NCI-H510A treated with DMSO at 0.1 percent for 48 hours (cell line): ENCODE results near the gene EBF3.

ENCODE experiments used
- DNase-seq: peaks from one replicate; lab custom pipeline; 2025; lab: John Stamatoyannopoulos, UW

EBF3 gene

DNA sequence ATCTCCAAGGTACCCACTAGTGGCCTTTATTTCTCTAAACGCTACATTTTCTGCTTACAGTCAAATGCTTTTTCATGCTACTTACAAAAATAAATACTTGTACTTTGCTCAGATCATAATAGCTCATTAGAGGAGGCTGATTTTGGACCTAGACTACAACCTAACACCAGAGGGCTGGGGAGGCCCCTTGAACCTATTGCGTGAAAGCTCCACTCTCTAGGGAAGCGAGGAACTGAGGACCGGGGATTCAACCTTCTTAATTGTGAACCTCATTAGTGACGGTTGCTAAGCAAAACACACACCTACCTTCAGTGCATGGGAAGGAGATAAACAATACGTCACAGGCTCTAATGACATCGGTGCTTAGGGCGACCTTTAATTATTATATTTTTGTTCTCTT is 92.1 kb downstream of the EBF3 start:
- no peak for DNase-seq

DNA sequence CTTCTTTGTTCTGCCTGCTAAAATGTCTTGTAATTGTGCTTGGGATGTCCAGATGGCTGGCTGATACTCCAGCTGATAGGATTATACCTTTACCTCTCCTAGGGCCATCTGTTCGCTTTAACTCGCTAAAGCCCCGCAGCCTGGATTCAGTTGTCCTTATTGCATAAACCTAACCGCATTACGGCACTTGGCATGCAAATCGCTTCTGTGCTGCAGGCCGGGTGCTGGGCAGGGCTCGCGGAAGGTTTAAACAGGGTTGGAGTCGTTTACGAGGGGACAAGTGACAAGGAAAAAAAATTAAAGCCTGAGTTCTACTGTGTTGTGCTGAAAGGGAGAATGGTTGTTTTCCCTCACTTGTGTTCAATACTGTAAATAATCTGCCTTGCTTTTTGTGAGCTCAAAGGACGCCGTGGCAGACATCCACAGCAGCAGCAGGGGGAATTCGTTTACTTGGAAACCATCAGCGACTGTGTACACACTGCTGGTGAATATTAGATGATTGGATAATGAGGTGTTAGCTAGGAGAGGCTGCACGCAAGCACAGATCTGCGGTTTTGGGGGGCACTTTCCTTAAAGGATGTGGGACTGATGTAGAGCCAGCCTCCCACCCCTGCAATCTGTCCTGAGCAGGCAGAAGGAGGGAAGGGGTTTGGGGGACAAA is 93.0 kb downstream of the EBF3 start:
- no peak for DNase-seq

DNA sequence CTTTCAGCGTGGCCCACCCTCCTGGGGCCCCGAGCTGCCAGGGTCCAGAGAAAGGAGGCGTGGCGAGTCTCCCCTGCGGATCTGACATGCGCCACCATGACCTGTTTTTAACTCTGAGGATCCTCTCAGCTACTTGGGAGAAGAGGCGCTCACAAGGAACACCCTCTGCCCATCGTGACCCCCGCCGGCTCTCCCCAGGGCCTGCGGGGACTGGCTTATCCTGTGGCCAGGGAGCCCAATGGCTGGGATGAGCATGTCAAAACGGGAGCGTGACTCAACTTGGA is 93.7 kb downstream of the EBF3 start:
- no peak for DNase-seq

DNA sequence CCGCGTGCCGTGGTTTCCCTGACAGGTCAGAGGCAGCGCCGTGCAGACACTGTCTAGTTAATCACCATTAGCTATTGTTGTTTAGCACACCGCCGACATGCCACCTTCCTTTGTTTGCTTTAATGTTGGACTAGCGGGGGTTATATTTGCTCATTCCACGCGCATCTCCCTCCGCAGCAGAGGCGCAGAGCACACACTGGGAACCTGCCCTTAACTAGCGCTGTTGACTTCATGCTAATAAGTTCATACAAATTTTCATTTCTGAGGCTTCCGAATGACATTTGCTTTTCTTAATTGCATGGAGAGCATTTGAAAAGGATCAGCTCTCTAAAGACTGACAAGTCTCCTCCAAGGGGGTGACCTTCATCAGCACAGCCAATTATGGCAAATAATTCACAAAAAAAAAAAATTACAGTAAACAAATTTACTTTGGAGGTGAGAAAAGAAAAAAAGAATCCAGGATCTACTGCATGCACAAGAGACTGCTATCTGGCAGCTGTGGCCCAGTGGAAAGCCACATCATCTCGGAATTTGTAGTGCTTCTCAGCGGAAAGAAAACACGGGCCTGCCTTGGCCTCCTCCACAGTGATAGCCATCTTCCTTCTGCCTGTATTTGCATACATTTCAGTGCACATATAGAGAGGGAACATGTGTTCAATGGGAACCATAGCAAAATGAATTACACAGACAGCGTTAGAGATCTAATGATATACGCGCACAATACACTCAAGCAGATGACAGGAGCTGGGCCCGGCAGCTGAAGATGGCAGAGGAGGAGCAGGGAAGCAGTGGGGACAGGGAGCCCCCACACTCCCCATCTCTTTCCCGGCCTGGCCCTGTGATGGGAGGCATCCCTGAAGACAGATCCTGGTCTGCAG is 94.2 kb downstream of the EBF3 start:
- no peak for DNase-seq

DNA sequence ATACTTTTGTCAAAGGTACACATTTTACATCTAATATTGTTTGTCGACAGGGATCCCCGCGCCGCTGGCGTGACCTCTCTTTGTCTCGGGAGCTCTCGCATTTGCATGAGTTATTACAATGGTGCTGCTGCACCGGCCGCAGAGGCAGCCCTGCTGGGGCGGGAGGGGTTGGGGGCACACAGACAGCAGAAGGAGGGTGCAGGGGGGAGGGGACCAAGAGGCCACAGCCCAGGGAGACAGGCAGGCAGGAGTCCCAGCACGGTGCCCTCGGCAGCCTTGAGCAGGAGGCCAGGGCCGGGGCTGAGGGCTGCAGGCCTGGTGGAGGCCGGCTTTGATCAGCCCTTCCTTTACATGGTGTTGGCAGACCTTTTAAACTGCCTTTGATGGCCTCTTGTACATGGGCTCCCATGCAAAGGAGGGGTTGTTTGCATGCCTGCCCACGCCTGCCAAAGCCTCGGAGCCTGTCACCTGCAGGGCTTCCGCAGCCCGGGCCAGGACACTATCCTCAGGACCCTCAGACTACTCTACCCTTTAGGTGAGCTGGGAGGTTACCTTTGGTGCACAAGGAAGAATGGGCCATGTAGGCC is 95.5 kb downstream of the EBF3 start:
- no peak for DNase-seq

DNA sequence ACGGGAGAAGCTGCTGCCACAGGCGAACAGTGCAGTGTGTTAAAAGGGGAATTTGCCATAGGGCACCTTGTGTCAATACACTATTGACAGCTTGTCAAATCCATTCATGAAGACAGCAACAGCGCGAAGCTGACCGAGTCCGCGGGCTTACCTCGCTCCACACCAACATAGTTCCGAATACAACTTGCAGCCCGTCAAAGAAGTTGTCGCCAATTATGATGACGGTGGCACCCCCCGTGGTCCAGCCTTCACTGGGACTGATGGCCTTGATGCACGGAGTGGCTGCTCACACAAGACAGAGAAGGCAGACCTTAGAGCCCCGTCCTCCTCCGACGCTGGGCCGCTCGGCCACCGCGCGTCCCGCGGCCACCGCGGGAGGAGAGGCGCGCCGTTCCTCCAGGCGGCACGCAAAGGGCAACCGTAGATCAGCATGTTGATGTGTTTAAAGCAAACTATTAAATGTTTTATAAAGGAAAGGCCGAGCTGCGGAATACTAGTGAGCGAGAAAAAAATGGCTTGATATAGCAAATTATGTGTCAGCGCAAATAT is 96.4 kb downstream of the EBF3 start:
- no peak for DNase-seq

DNA sequence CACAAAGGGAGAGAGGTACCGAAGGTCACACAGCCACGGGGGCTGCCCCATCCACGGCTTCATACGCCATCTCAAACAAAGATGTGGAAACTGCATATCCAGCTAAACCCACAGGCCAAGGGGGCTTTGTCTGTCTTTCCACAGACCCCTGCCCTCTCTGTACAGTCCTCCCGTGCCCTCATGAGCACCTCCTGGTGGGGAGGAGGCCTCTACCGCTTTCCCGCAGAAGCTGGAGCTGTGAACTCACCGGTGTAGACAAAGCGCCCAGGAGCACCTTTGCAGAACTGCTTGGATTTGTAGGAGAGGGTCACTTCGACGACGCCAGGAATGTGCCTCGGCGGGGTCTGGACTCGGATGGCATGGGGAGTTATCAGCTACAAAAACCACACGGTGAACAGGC is 97.2 kb downstream of the EBF3 start:
- DNase-seq, result no peak

DNA sequence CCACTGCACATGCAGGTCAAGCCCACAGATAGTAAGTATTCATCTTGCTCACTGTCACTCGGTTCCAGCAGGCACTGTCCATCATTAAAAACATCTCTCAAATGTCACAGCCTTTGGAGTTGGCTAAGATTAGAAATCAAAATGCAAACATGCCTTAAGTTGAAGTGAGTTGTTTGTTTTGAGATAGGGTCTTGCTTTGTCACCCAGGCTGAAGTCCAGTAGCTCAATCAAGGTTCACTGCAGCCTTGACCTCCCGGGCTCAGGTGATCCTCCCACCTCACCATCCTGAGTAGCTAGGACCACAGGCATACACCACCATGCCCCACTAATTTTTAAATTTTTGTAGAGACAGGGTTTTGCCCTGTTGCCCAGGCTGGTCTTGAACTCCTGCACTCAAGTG is 98.1 kb downstream of the EBF3 start:
- DNase-seq, result no peak

DNA sequence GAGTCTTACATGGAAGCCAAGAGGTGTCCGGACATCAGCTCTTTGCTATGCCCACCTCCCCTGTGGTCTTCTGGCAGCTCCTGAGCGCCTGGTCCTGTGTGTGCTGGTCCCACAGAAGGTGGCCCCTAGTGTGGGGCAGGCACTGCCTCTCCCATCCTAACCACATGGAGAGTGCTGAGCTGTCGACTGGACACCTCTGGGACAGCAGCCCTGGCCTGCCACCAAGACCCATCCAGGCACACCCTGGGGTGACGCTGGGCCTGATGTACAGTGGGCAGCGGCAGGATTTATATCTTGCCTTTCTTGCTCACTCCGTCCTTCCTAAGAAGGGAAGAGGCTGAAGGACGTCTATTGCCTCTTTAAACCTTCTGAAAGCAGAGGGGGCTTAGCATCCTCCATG is 98.7 kb downstream of the EBF3 start:
- no peak for DNase-seq

DNA sequence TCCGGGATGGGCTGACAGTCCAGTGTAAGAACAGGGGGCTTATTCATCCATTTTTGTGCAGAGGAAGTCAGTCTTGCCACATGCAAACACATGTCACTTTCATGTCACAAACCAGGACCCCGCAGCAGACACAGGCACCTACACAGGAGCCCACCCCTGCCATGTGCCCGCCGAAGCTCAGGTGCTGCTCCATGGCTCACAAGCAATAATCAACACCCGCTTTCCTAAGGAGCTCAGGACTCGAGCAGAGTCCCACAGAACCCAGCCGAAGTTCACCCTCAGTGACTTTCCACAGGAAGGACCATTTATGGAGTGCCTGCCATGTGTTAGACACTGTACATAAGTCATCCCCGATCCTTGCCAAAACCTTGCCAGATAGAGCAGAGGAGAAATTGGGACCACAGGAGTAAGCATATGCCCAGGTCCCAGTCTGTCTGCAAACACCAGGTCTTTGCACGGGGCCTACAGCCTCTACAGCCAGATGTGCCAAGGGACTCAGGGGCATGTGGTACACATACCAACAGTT is 99.4 kb downstream of the EBF3 start:
- DNase-seq, result no peak

DNA sequence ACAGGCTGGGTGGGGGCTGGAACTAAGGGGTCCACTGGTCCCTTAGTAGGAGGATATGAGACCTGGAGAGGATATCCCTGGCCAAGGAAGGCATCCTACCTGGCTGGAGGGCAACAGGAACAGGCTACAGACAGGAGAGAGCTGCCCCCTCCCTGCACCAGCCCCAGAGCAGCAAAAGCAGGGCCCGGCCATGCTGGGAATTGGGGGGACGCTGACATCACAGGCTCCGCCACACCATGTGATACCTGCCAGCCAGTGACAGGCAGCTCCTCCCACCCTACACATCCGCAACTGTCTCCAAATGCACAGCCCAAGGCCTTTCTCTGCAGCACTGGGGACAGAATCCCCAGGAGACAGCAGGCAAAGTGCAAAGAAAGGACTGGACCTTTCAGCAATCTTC is 100.0 kb downstream of the EBF3 start:
- DNase-seq, result no peak

DNA sequence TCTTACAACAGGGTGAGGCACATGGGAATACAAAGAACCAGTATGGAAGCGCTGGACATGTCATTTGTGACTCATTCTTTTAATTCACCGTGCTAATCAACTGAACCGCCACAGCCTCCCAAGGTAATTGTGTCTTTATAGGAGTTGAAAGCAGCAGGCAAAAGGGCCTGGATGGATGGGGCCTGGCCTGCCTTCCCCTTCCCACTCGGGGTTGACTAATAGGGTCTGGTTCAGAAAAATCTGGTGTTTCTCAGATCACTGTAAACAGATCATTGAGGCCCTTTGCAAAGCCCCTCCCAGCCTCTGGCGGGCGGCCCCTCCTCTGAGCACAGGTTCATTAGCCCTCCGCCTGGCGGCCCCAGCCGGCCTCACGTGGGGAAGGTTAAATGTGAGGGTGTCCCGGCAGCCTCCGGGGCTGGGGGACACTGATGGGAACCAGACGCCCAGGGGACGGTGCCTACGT is 100.8 kb downstream of the EBF3 start:
- DNase-seq, result no peak

DNA sequence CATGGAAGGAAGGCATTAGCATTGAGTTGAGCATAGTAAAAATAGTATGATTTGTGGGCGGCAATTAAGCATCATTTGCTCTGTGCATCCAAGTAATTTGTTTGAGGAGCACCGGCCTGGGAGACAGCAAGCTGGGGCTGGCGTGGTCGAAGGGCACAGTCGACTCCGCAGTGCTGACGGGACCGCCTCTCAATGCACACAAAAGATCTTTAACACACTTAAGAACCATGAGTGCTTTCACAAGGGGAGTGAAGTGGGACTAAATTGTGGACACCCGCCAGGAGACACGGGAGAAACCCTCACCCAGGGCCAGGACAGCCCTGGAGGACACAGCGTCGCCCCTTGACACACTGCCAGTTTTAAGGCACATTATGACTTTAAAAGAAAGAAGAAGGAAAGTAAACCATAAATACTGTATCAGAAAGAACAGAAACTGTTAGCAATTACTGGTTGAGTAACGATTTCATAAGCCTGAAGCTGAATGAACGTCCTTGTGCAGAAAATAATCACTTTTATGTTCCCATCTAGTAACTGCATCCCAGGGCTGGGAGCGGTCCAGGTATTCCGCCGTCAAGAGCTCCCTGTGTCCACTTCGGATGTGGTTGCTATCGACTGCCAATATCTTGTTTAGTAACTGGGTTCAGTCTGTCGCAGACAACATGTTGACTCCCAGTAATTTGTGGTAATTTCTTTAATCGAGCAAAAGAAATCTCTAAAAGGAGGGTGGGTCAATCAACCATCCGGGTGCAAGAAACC is 102.1 kb downstream of the EBF3 start:
- DNase-seq, result no peak

DNA sequence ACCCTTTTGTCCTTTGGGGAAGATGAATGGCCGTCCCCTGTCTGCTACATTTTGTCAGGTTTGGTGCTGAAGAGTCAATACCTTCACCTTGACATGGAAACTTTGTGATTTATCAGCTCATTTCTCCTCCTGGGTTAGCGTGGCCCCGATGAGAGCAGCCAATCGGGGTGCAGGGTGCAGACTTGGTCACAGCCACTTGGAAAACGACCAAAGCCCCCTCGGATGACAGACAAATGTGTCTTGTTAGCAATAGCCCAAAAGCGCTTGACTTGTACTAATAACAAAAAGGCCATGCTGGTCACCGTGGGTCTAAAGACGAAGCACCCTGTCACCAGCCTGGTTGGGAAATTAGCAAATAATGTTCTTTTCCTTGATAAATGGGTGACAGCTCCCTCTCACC is 103.7 kb downstream of the EBF3 start:
- DNase-seq, result no peak

DNA sequence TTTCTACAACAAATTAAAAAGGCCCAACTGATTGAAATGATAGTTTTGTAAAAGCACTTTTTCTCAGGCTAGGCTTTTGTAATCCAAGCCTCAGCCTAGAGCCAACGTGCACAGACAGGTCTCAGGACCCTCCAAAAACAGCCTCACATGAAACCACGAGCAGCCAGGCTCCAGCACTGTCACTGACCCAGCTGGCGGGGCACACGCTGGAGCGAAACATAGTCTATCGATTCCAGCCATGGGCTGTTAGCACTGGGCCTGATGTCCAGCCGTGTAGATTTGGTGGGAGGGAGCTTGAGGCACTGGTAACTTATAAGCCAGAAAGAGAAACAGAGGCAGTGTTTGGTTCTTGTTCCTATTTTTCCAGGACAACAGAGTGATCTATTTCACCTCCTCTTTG is 104.5 kb downstream of the EBF3 start:
- no peak for DNase-seq

DNA sequence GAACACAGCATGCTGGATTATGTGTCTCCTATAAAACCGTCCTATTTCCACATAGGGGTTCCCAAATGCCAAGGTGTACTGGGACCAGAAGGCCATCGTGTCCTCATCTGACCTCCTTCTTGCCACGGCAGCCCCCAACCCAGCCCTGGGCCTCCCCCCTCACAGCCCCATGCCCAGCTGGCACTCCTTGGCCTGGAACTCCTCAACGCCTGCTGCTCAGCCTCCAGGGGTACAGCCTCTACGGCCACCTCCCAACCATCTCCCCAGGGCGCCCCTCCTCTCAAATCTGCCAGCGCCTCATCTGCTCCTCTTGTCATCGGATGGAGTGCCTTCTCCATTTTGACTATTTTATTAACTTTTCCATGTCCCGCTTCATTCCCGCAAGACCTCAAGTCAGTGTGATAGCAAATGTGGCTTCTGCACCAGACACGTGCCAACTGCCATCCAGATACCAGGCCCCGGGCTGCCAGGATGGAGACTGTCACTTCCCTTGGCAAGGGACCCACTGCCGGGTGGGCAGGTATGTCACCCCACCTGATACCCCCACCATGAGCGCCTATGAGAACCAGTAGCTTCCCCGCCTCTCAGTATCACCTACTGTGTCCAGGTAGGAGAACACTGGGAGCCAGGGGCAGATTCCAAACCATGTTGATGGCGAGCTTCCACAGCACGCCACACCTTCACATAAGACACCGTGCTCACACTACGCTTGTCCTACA is 106.7 kb downstream of the EBF3 start:
- no peak for DNase-seq

DNA sequence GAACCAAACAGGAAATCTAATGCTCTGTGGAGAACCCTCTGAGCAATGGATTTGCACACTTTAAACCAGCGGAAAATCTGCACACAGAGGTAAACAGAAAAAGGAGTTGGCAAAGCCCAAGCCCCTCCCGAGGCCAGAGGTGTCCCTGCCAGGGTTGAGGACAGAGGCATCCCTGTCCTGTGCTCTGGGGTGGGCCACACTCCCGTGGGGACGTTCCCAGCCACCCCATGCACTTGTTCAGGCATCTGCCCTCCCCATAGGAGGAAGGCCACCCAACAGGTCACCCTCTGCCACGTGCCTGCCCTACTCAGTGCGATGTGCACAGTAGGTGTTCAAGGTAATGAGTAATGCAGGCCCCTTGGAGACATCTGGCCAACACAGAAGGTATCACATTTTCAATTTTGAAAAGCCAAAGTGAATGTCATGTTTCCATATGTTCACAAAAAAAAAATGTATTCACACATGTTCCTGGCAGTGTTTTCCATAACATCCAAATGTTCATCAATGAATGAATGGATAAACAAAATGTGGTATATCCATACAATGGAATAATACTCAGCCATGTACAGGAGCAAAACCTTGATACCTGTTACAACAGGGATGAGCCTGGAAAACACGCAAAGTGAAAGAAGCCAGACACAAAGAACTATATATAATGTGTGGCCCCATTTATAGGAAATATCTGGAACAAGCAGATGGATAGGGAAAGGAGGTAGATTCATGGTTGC is 108.1 kb downstream of the EBF3 start:
- no peak for DNase-seq

DNA sequence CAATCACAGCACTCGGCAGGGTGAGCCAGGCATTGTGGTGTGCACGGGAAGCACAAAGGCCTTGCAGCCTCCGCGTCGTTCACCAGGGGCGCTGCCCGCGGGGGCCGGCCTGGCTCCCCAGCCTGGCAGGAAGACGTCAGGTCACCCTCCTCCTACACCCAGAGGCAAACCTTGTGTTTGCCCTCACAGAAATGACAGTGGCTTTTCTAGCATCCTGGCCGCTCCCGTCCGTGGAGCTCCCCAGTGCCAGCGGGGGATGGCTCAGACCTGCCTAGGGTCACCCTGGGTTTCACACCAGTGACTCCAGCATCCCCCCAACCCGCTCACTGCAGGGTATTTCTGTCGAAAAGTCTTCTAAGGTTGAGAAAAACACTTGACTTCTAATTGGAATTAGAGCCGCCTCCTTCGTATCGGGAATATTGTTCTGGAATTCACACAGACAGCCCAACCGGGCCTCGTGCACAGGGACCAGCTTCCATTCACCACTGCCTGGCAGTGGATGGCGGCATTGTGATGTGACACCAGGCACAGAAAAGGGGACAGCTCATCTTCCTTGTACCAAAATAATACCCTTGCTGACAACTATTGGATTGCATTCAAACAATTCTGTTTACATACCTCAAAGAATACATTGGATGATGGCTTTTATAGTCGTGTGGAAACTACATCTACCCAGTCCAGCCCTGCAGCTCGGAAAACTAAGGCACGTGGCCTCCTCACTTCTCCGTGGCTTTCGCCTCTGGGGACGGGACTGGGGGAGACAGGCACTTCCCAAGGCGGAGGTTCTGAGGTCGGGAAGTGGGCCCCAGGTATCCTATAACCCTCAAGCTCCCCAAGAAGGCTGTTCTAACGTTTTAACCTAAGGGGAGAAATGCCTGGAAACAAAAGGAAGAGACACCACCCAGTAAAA is 109.0 kb downstream of the EBF3 start:
- DNase-seq, result no peak

DNA sequence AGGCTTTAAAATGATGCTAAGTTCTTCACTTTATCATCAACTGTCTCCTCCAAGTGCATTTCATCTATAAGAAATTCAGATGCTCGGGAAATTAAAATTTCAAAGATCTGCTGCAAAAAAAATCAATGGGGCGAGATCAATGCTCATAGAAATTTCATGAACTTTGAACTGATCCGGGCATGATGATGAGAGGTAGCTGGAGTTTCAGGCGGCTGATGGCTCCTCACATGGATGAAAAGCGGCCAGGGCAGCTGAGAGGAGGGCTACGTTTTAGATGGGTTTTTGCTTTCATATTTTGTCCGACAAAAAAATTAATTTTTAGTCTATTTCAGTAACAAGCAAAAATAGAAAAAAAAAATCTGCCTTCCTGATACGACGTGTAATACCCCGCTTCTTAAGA is 109.9 kb downstream of the EBF3 start:
- DNase-seq, result no peak

DNA sequence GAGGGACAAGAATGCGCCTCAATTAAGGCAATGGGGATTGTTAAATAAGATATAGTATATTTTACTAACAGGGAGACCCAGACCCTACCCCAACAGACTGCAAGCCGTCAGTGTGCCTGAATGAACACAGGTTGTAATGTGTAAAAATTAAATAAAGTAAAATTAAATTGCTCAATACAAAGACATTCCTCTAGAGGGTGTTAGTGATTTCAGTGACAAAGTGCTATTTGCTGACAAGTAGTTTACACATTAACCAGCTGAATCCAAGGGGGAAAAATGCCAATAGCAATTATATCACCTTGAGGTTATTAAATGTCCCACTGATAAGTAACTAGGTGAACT is 110.5 kb downstream of the EBF3 start:
- no peak for DNase-seq
